ENCODE data around the gene RFPL1. TPM values are rescaled to one million over a fixed set of nuclear protein-coding genes. Genes with fewer than 3 reads are reported as not detected.

Gene RFPL1
- total RNA-seq, 1 donor from 2014 or later: not detected

- H3K27me3 ChIP-seq (ENCODE audit: low read depth): no peaks in the 10 kb centered on the region
- H3K36me3 ChIP-seq: peaks cover 3% of the 10 kb centered on the region
- peaks cover 8% of the 10 kb centered on the region for H3K9me3 ChIP-seq (replicated peaks)
- DNase-seq: no peak
- H3K4me1 ChIP-seq: no peaks in the 10 kb centered on the region
- TF ChIP-seq, protein P1, sequence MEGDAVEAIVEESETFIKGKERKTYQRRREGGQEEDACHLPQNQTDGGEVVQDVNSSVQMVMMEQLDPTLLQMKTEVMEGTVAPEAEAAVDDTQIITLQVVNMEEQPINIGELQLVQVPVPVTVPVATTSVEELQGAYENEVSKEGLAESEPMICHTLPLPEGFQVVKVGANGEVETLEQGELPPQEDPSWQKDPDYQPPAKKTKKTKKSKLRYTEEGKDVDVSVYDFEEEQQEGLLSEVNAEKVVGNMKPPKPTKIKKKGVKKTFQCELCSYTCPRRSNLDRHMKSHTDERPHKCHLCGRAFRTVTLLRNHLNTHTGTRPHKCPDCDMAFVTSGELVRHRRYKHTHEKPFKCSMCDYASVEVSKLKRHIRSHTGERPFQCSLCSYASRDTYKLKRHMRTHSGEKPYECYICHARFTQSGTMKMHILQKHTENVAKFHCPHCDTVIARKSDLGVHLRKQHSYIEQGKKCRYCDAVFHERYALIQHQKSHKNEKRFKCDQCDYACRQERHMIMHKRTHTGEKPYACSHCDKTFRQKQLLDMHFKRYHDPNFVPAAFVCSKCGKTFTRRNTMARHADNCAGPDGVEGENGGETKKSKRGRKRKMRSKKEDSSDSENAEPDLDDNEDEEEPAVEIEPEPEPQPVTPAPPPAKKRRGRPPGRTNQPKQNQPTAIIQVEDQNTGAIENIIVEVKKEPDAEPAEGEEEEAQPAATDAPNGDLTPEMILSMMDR (IDR thresholded peaks at IDR 0.05; ENCODE audit: borderline replicate concordance): no peak
- intact Hi-C loops (cut with micrococcal nuclease): no loop called here
- H3K4me3 ChIP-seq: no peak overlapping the region
- H3K27ac ChIP-seq (replicated peaks): no peak overlapping the region
These were observed 52.6 kb downstream of the RFPL1 start for GRCh38 chr22:29491012-29491411.

Other genes with a start within 250 kb of the RFPL1 start
- 0.74 TPM for gene EMID1, start 232.7 kb upstream of the RFPL1 start, total RNA-seq
- 15.0 TPM for gene RHBDD3, start 170.6 kb upstream of the RFPL1 start, total RNA-seq
- 122 TPM for gene EWSR1, start 170.3 kb upstream of the RFPL1 start, total RNA-seq
- gene GAS2L1, start 131.9 kb upstream of the RFPL1 start, total RNA-seq: 22.4 TPM
- 1.4 TPM for gene RASL10A, start 122.9 kb upstream of the RFPL1 start, total RNA-seq
- gene AP1B1, start 50.0 kb upstream of the RFPL1 start, total RNA-seq: 28.2 TPM
- 0.16 TPM for gene NEFH, start 41.6 kb downstream of the RFPL1 start, total RNA-seq
- 39.3 TPM for gene THOC5, start 115.2 kb downstream of the RFPL1 start, total RNA-seq
- gene NIPSNAP1, start 142.5 kb downstream of the RFPL1 start, total RNA-seq: 17.2 TPM
- 38.5 TPM for gene NF2, start 165.1 kb downstream of the RFPL1 start, total RNA-seq